Liver (tissue), 9 donors: ENCODE data around the gene SLC25A45. TPM values are rescaled to one million over a fixed set of nuclear protein-coding genes. Genes with fewer than 3 reads are reported as not detected.

Experiments used
- DNase-seq: peaks from one replicate; pipeline ENCODE4 v3.0.0-alpha.2; 2017; ENCODE audit warnings: low spot score
- H3K27ac ChIP-seq, 2 donors: one replicate each; pipeline ENCODE4 v1.7.0; 2013; ENCODE audit warnings: inconsistent platforms in 2 of 2, low read length in 2 of 2, control low read depth in 1 of 2, low read depth in 1 of 2, mild to moderate bottlenecking in 1 of 2
- H3K27me3 ChIP-seq, 4 donors: one replicate each; pipeline versions ENCODE4 v1.6.1 to v1.7.0; 2013; ENCODE audit warnings: low read length in 3 of 4, inconsistent platforms in 1 of 4, mild to moderate bottlenecking in 1 of 4, moderate library complexity in 1 of 4; ENCODE audit not compliant: control insufficient read depth in 4 of 4, insufficient read depth in 4 of 4
- H3K36me3 ChIP-seq, 4 donors: one replicate each; pipeline versions ENCODE4 v1.6.1 to v1.7.0; 2013; ENCODE audit warnings: low read length in 3 of 4, mild to moderate bottlenecking in 3 of 4, low read depth in 1 of 4, moderate library complexity in 1 of 4; ENCODE audit not compliant: control insufficient read depth in 4 of 4, insufficient read depth in 3 of 4
- H3K4me1 ChIP-seq, 4 donors: one replicate each; pipeline versions ENCODE4 v1.6.1 to v1.7.0; 2013; ENCODE audit warnings: low read length in 3 of 4, mild to moderate bottlenecking in 3 of 4, moderate library complexity in 1 of 4; ENCODE audit not compliant: control insufficient read depth in 4 of 4, insufficient read depth in 4 of 4
- H3K4me3 ChIP-seq, 3 donors: one replicate each; pipeline versions ENCODE4 v1.6.1 to v1.7.0; 2013; ENCODE audit warnings: low read length in 3 of 3, control low read depth in 1 of 3, low read depth in 1 of 3, mild to moderate bottlenecking in 1 of 3
- H3K9ac ChIP-seq, 2 donors: one replicate each; pipeline ENCODE4 v1.7.0; 2013; ENCODE audit warnings: low read length in 2 of 2, mild to moderate bottlenecking in 2 of 2, moderate library complexity in 2 of 2, control low read depth in 1 of 2, low read depth in 1 of 2
- H3K9me3 ChIP-seq, 4 donors: one replicate each; pipeline versions ENCODE4 v1.6.1 to v1.7.0; 2013; ENCODE audit warnings: low read length in 3 of 4; ENCODE audit not compliant: control insufficient read depth in 4 of 4
- GABPA ChIP-seq, 2 donors: IDR thresholded peaks in 1 of 2; conservative IDR thresholded peaks in 1 of 2; 2 replicates each; pipeline ENCODE4 v1.6.1; 2016; ENCODE audit warnings: antibody characterized with exemption in 2 of 2, mild to moderate bottlenecking in 1 of 2, moderate library complexity in 1 of 2
- HNF4A ChIP-seq, 2 donors: conservative IDR thresholded peaks; 2 replicates each; pipeline ENCODE4 v1.6.1; 2016; ENCODE audit warnings: antibody characterized with exemption in 2 of 2, mild to moderate bottlenecking in 2 of 2
- HNF4G ChIP-seq: IDR thresholded peaks from 2 replicates; pipeline ENCODE4 v1.6.1; 2016; ENCODE audit warnings: antibody characterized with exemption
- JUND ChIP-seq, 2 donors: IDR thresholded peaks; 2 replicates each; pipeline ENCODE4 v1.6.1; 2016; ENCODE audit warnings: antibody characterized with exemption in 2 of 2
- NR2F2 ChIP-seq: IDR thresholded peaks from 2 replicates; pipeline ENCODE4 v1.6.1; 2016; ENCODE audit warnings: antibody characterized with exemption
- RXRA ChIP-seq, 2 donors: IDR thresholded peaks; 2 replicates each; pipeline ENCODE4 v1.6.1; 2017 to 2018; ENCODE audit warnings: antibody characterized with exemption in 2 of 2, mild to moderate bottlenecking in 1 of 2
- SP1 ChIP-seq: IDR thresholded peaks from 2 replicates; pipeline ENCODE4 v1.6.1; 2018; ENCODE audit warnings: antibody characterized with exemption, mild to moderate bottlenecking
- TAF1 ChIP-seq: conservative IDR thresholded peaks from 2 replicates; pipeline ENCODE4 v1.6.1; 2016; ENCODE audit warnings: antibody characterized with exemption, mild to moderate bottlenecking
- WGBS: extraction: QIAGEN DNeasy Blood & Tissue Kit; methylation state at CpG from one replicate; pipeline ENCODE4 v1.1.7; 2013; 5-methylcytosine and 5-hydroxymethylcytosine counted together
- polyA plus RNA-seq, 2 donors: library from polyadenylated mRNA; stranded (reverse) in 1 of 2; unstranded in 1 of 2; fragments of 200-250 nt in 1 of 2; fragments of >200 nt in 1 of 2; fragmentation: Nextera tagmentation in 1 of 2; extraction: Ambion mirVana in 1 of 2; gene quantifications; one replicate each; pipeline versions ENCODE4 v1.2.1 to v1.2.3, GENCODE V29; 2013 to 2015
- total RNA-seq, 2 donors: library from RNA; depleted of rRNA; stranded (reverse); fragments of >200 nt; gene quantifications; one replicate each; pipeline ENCODE4 v1.2.3, GENCODE V29; 2014
- TF ChIP-seq, protein P1 (sequence below): fragments of 150-350 bp; IDR thresholded peaks from 2 replicates; pipeline ENCODE4 v1.5.1; 2017; ENCODE audit warnings: improper control_type of control experiment, low read depth, low read length; ENCODE audit not compliant: missing input control
- TF ChIP-seq, protein P2 (sequence below): IDR thresholded peaks from 2 replicates; pipeline ENCODE4 v1.6.1; 2016; ENCODE audit warnings: antibody characterized with exemption
- TF ChIP-seq, protein P3 (sequence below): IDR thresholded peaks from 2 replicates; pipeline ENCODE4 v1.6.1; 2016; ENCODE audit warnings: antibody characterized with exemption, mild to moderate bottlenecking
- donor health status: healthy.
- donor health status: healthy.
- donor health status: healthy.
- donor health status: healthy.
- donor health status: healthy.

The SLC25A45 gene
- total and polyA plus RNA-seq, 4 donors, result 4.5 to 6.8 (median 5.3) TPM

DNA sequence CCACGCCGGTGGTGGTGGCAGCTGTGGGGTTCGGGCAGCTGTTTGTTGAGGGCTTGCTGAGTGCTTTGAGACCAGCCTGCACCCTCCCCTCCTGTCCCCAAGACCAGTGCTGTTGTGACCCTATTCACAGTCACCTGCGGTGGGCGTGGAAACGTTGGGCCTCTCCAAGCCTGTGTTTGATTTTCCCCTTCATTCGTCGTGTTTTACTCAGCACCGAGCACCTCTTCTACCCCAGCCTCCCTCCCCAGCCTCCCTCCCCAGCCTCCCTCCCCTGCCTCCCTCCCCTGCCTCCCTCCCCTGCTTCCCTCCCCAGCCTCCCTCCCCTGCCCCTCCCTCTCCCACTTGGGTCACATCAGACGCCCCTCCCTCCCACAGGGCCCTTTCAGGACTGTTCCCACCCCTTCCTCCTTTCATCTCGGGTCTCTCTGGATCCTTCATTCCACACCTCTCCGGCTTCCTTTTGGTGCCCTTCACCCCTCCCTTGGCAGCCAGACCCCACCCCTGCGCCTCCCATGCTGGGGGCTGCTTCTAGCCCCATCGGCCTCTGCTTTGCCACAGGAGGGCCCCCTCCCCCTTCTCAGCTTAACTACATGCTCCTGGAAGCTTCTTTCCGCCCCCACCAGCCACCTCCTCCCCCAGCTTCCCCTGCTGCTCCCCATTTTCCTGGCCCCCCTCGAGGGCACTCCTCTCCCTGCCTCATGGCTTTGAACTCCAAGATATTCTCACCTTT lies 18.8 kb upstream of the SLC25A45 start:
- Histone ChIP-seq H3K27me3 (no peaks in the 10 kb centered on the region), H3K36me3 (peaks cover 2 to 35% (median 15%) of the 10 kb centered on the region in 4 donors), H3K4me3 (no peak overlapping the region), H3K9me3 (no peaks in the 10 kb centered on the region), H3K27ac (no peak overlapping the region), H3K4me1 (peaks cover 0 to 4% (median 0%) of the 10 kb centered on the region in 4 donors), H3K9ac (no peak overlapping the region)
- no peak for DNase-seq
- TF ChIP-seq, protein P1, sequence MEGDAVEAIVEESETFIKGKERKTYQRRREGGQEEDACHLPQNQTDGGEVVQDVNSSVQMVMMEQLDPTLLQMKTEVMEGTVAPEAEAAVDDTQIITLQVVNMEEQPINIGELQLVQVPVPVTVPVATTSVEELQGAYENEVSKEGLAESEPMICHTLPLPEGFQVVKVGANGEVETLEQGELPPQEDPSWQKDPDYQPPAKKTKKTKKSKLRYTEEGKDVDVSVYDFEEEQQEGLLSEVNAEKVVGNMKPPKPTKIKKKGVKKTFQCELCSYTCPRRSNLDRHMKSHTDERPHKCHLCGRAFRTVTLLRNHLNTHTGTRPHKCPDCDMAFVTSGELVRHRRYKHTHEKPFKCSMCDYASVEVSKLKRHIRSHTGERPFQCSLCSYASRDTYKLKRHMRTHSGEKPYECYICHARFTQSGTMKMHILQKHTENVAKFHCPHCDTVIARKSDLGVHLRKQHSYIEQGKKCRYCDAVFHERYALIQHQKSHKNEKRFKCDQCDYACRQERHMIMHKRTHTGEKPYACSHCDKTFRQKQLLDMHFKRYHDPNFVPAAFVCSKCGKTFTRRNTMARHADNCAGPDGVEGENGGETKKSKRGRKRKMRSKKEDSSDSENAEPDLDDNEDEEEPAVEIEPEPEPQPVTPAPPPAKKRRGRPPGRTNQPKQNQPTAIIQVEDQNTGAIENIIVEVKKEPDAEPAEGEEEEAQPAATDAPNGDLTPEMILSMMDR, result no peak
- no peak for TF ChIP-seq SP1
- no peak for TF ChIP-seq TAF1
- TF ChIP-seq, protein P2, sequence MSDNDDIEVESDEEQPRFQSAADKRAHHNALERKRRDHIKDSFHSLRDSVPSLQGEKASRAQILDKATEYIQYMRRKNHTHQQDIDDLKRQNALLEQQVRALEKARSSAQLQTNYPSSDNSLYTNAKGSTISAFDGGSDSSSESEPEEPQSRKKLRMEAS, result no peak
- TF ChIP-seq JUND (IDR thresholded peaks at IDR 0.05), result no peak
- TF ChIP-seq NR2F2, result no peak
- no peak for TF ChIP-seq HNF4G
- WGBS, result 81% methylated on average over 16 of the region's 16 CpGs

DNA sequence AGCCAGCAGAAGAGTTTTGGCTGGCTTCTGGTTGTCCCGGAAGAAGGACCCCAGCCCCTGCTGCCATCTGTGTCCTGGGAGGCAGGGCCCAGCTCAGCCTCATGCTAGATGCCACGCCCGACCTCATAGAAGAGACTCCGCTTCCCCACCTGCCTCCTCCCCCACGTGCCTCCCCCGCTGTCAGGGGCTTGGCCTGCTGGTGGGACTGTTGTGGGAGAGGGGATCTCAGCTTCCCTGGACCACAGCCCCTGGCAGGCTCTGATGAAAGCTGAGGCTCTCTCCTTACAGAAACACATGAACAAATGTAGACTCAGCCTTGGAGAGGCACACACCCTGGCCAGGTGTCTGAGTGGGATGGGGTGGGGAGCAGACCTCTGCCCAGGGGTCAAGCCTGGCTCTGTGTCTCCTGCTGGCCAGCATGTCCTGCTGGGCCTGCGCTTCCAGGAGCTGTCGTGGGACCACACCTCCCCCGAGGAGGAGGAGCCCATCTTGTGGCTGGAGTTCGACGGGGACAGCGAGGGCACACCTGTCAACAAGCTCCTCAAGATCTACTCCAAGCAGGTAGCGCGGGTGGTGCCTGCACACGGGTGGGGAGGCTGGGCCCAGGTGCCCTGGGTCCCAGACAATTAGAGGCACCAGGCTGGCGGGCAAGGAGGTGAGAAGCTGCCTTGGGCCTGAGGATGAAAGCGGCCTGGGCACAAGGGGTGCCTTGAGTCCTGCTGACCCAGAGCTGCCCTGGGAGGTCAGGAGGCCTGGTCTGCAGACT lies 18.0 kb upstream of the SLC25A45 start:
- no peak overlapping the region for H3K27ac ChIP-seq
- no peak overlapping the region for H3K9ac ChIP-seq
- 88% methylated on average over 17 of the region's 17 CpGs for WGBS
- H3K4me3 ChIP-seq, result no peak overlapping the region
- H3K9me3 ChIP-seq, result no peaks in the 10 kb centered on the region
- no peak for DNase-seq
- peaks cover 0 to 4% (median 0%) of the 10 kb centered on the region in 4 donors for H3K4me1 ChIP-seq
- TF ChIP-seq JUND (IDR thresholded peaks at IDR 0.05) (no peak), GABPA (IDR thresholded peaks at IDR 0.05 in 1 of 2, conservative IDR thresholded peaks at IDR 0.05 in 1 of 2) (no peak), HNF4A (conservative IDR thresholded peaks at IDR 0.05) (no peak), RXRA (IDR thresholded peaks at IDR 0.05) (no peak), SP1 (no peak)
- TF ChIP-seq, protein P3, sequence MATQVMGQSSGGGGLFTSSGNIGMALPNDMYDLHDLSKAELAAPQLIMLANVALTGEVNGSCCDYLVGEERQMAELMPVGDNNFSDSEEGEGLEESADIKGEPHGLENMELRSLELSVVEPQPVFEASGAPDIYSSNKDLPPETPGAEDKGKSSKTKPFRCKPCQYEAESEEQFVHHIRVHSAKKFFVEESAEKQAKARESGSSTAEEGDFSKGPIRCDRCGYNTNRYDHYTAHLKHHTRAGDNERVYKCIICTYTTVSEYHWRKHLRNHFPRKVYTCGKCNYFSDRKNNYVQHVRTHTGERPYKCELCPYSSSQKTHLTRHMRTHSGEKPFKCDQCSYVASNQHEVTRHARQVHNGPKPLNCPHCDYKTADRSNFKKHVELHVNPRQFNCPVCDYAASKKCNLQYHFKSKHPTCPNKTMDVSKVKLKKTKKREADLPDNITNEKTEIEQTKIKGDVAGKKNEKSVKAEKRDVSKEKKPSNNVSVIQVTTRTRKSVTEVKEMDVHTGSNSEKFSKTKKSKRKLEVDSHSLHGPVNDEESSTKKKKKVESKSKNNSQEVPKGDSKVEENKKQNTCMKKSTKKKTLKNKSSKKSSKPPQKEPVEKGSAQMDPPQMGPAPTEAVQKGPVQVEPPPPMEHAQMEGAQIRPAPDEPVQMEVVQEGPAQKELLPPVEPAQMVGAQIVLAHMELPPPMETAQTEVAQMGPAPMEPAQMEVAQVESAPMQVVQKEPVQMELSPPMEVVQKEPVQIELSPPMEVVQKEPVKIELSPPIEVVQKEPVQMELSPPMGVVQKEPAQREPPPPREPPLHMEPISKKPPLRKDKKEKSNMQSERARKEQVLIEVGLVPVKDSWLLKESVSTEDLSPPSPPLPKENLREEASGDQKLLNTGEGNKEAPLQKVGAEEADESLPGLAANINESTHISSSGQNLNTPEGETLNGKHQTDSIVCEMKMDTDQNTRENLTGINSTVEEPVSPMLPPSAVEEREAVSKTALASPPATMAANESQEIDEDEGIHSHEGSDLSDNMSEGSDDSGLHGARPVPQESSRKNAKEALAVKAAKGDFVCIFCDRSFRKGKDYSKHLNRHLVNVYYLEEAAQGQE, result no peak
- no peaks in the 10 kb centered on the region for H3K27me3 ChIP-seq
- H3K36me3 ChIP-seq, result peaks cover under 1 to 36% (median 13%) of the 10 kb centered on the region in 4 donors
